GM21360 (cell line): ENCODE measurements around the gene AMH.
"Not testable (repeated sequence)": the region's sequence is repeated elsewhere in the genome, so short reads cannot be mapped to it uniquely, and the experiment has no call there.

Experiments used
- ATAC-seq: cut with Tn5 transposase; IDR thresholded peaks from one replicate; pipeline ENCODE4 v1.9.1; 2021; ENCODE audit warnings: mild to moderate bottlenecking, moderate library complexity; ENCODE audit not compliant: unreplicated experiment

Gene AMH

GRCh38 chr19:2268861-2269243 lies 19.7 kb downstream of the AMH start:
- ATAC-seq: no peak

- ATAC-seq: peak; percentile 44
Measured at GRCh38 chr19:2269244-2270156, 20.4 kb downstream of the AMH start.

GRCh38 chr19:2270157-2270422 lies 21.0 kb downstream of the AMH start:
- no peak for ATAC-seq

- no peak for ATAC-seq
Measured at GRCh38 chr19:2270423-2271233, 21.5 kb downstream of the AMH start.

- ATAC-seq: no peak
Measured at GRCh38 chr19:2271234-2272103, 22.3 kb downstream of the AMH start.

- ATAC-seq: no peak
Measured at GRCh38 chr19:2273356-2274184, 24.4 kb downstream of the AMH start.

GRCh38 chr19:2274185-2274711 lies 25.1 kb downstream of the AMH start:
- ATAC-seq: no peak

- ATAC-seq: no peak
Measured at GRCh38 chr19:2274931-2275535, 25.9 kb downstream of the AMH start.

- no peak for ATAC-seq
Measured at GRCh38 chr19:2275588-2276428, 26.7 kb downstream of the AMH start.

GRCh38 chr19:2276429-2276986 lies 27.4 kb downstream of the AMH start:
- no peak for ATAC-seq

GRCh38 chr19:2277138-2277537 lies 28.0 kb downstream of the AMH start:
- ATAC-seq: no peak

GRCh38 chr19:2278459-2279158 lies 29.5 kb downstream of the AMH start:
- ATAC-seq: no peak

GRCh38 chr19:2280633-2281264 lies 31.6 kb downstream of the AMH start:
- no peak for ATAC-seq

GRCh38 chr19:2281265-2282061 lies 32.3 kb downstream of the AMH start:
- ATAC-seq: not testable (repeated sequence)

- ATAC-seq: no peak
Measured at GRCh38 chr19:2282062-2282861, 33.1 kb downstream of the AMH start, which contains the start of gene PEAK3. TSS of gene PEAK3 (minus strand) at chr19:2282175. CDS start at chr19:2280931, 1,244 bp downstream.

- no peak for ATAC-seq
Measured at GRCh38 chr19:2282862-2283237, 33.7 kb downstream of the AMH start.
